Heart left ventricle (tissue), 16 donors: ENCODE data around the gene KIF3C. TPM values are rescaled to one million over a fixed set of nuclear protein-coding genes. Genes with fewer than 3 reads are reported as not detected.
"Not testable (repeated sequence)": the region's sequence is repeated elsewhere in the genome, so short reads cannot be mapped to it uniquely, and the experiment has no call there.

Experiments
- ATAC-seq, 4 donors: fragments of 200-7000 bp; cut with Tn5 transposase; one replicate each; pipeline ENCODE4 v1.9.1; 2020 to 2022; ENCODE audit warnings: moderate library complexity in 4 of 4, mild to moderate bottlenecking in 3 of 4, moderate number of reproducible peaks in 1 of 4
- DNase-seq, 5 donors: peaks; one replicate each; pipeline ENCODE4 v3.0.0-alpha.2; 2020
- H3K27ac ChIP-seq, 12 donors: fragments of 200-600 bp; sonication (generic) in 4 of 12; one replicate each; pipeline versions ENCODE4 v1.5.0 to v1.8.0; 2016 to 2022; ENCODE audit warnings: mild to moderate bottlenecking in 2 of 12
- H3K27me3 ChIP-seq, 9 donors: fragments of 200-600 bp; sonication (generic) in 2 of 9; one replicate each; pipeline versions ENCODE4 v1.5.1 to v1.8.0; 2016 to 2022; ENCODE audit warnings: mild to moderate bottlenecking in 3 of 9
- H3K36me3 ChIP-seq, 9 donors: fragments of 200-600 bp; sonication (generic) in 2 of 9; one replicate each; pipeline versions ENCODE4 v1.5.0 to v1.8.0; 2018 to 2022; ENCODE audit warnings: mild to moderate bottlenecking in 2 of 9
- H3K4me1 ChIP-seq, 12 donors: fragments of 200-600 bp; sonication (generic) in 4 of 12; one replicate each; pipeline versions ENCODE4 v1.5.0 to v1.8.0; 2016 to 2022; ENCODE audit warnings: mild to moderate bottlenecking in 3 of 12
- H3K4me3 ChIP-seq, 12 donors: fragments of 200-600 bp; sonication (generic) in 4 of 12; one replicate each; pipeline versions ENCODE4 v1.5.0 to v1.8.0; 2017 to 2022; ENCODE audit warnings: mild to moderate bottlenecking in 9 of 12, moderate library complexity in 4 of 12
- H3K9me3 ChIP-seq, 12 donors: fragments of 200-600 bp; sonication (generic) in 4 of 12; one replicate each; pipeline versions ENCODE4 v1.5.0 to v1.8.0; 2016 to 2022; ENCODE audit warnings: mild to moderate bottlenecking in 1 of 12
- POLR2A ChIP-seq, 2 donors: fragments of 450-650 bp; IDR thresholded peaks; one replicate each; pipeline ENCODE4 v1.6.1; 2017; ENCODE audit warnings: antibody characterized with exemption in 2 of 2, mild to moderate bottlenecking in 2 of 2, moderate library complexity in 2 of 2
- WGBS, 4 donors: extraction: QIAGEN DNeasy Blood & Tissue Kit in 2 of 4; methylation state at CpG; one replicate each; pipeline versions ENCODE4 v1.1.5 to v1.1.7; 2013 to 2018; 5-methylcytosine and 5-hydroxymethylcytosine counted together
- intact Hi-C, 10 donors: fragments of 100-400 bp; cut with DNase I; formaldehyde crosslinking; loops; one replicate each; pipeline versions ENCODE4 v1.11.1 to v1.14.2; 2022
- polyA plus RNA-seq, 2 donors: library from polyadenylated mRNA; stranded (reverse); fragments of 200-250 nt; gene quantifications; one replicate each; pipeline ENCODE4 v1.2.3, GENCODE V29; 2013
- total RNA-seq, 9 donors: library from RNA; depleted of rRNA in 2 of 9; stranded (reverse); fragments of >200 nt in 2 of 9; fragmentation: NEBNext Ultra II Directional in 3 of 9; extraction: Animal tissue kit (Norgen Biotek cat#: 25700) in 3 of 9; gene quantifications; one replicate each; pipeline versions ENCODE4 v1.1.0 to v1.2.4, GENCODE V29; 2016 to 2023
- TF ChIP-seq, protein P1 (sequence below), 12 donors: fragments of 200-600 bp; sonication (generic) in 4 of 12; IDR thresholded peaks; one replicate each; pipeline versions ENCODE4 v1.5.0 to v1.8.0; 2018 to 2022; ENCODE audit warnings: antibody characterized with exemption in 12 of 12, mild to moderate bottlenecking in 5 of 12
- donor health status: ischemic (EF 13 %, LVEDD 7.1; RV severe dilation, severe dysfunction).
- donor health status: healthy with polysubstance abuse.
- donor health status: DM: no; HTN: yes; CAD: no.
- donor health status: DM: no; HTN: no; CAD: no.
- donor health status: ischemic (EF 25% LVEDD 6.9; RV normal size, moderate dysfunction).
- donor health status: ischemic (EF 25% LVEDD 5.7; RV mildly dilated, moderate dysfunction).
- donor health status: healthy.
- donor health status: DM: yes; HTN: yes; CAD: no.
- donor health status: ischemic (EF 35%, LVEDD 5.7; RV mildly dilated, moderate dysfunction).
- donor health status: nonischemic (EF 11% LVEDD 7.7; RV severe dilation, severe dysfunction).
- donor health status: DM: yes; HTN: yes; CAD: no.
- donor health status: PGD.
- donor health status: ischemic (EF 29% LVEDD 5.4; RV normal size, mild dysfunction).
- donor health status: nonischemic (EF 23%, LVEDD 6.1; RV moderate dilation, normal function).

The KIF3C gene
- total and polyA plus RNA-seq, 11 donors: 0.93 to 8.9 (median 2.3) TPM

DNA sequence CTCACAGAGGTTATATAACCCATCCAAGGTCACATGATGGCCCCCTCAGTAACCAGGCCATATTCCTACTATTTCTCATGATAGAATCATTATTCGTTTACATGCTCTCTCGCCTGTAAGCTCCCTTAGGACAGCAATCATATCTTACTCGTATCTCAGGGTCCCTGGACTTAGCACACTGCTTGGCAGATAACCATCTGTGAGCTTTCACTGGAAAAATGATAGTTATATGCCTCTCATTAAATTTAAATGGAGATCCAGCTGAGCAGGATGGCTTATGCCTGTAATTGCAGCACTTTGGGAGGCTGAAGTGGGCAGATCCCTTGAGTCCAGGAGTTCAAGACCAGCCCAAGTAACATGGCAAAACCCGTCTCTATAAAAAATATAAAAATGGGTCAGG lies 21.9 kb downstream of the KIF3C start:
- Histone ChIP-seq H3K4me3 (no peak overlapping the region), H3K27ac (peak overlapping the region in 5 of 12 donors; percentile 26 to 56 (median 35)), H3K36me3 (peaks cover 0 to 10% (median 0%) of the 10 kb centered on the region in 9 donors), H3K27me3 (no peaks in the 10 kb centered on the region), H3K9me3 (no peaks in the 10 kb centered on the region), H3K4me1 (peaks cover 0 to 20% (median 10%) of the 10 kb centered on the region in 12 donors)
- intact Hi-C loops: no loop called here
- 75 to 83% (median 80%) methylated on average over 4 of the region's 4 CpGs for WGBS, 4 donors
- ATAC-seq (no peak), DNase-seq (no peak)
- TF ChIP-seq, protein P1, sequence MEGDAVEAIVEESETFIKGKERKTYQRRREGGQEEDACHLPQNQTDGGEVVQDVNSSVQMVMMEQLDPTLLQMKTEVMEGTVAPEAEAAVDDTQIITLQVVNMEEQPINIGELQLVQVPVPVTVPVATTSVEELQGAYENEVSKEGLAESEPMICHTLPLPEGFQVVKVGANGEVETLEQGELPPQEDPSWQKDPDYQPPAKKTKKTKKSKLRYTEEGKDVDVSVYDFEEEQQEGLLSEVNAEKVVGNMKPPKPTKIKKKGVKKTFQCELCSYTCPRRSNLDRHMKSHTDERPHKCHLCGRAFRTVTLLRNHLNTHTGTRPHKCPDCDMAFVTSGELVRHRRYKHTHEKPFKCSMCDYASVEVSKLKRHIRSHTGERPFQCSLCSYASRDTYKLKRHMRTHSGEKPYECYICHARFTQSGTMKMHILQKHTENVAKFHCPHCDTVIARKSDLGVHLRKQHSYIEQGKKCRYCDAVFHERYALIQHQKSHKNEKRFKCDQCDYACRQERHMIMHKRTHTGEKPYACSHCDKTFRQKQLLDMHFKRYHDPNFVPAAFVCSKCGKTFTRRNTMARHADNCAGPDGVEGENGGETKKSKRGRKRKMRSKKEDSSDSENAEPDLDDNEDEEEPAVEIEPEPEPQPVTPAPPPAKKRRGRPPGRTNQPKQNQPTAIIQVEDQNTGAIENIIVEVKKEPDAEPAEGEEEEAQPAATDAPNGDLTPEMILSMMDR (IDR thresholded peaks at IDR 0.05): no peak
- no peak for TF ChIP-seq POLR2A (IDR thresholded peaks at IDR 0.05)

DNA sequence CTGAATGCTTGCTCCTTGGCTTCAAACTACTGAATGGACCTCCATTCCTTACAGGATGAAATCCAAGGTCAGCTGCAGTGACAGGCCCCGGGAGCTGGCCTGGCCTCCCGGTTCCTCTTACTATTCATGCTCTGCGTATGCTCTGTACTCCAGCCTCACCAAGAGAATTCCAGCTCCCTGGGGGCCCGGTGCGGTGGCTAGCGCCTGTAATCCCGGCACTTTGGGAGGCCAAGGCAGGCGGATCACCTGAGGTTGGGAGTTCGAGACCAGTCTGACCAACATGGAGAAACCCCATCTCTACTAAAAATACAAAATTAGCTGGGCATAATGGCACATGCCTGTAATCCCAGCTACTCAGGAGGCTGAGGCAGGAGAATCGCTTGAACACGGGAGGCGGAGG lies 23.7 kb downstream of the KIF3C start:
- WGBS, 4 donors: 91 to 97% (median 94%) methylated on average over 11 to 12 of the region's 12 CpGs
- not testable (repeated sequence) for H3K27me3 ChIP-seq, ATAC-seq, H3K27ac ChIP-seq, H3K9me3 ChIP-seq, H3K4me3 ChIP-seq, DNase-seq
- Histone ChIP-seq H3K4me1 (peaks cover 0 to 26% (median 12%) of the 10 kb centered on the region in 12 donors), H3K36me3 (peaks cover 0 to 10% (median 0%) of the 10 kb centered on the region in 9 donors)
- intact Hi-C loops: loop anchor here in 7 of 10 donors (5.0 to 10.0 kb wide), 4 partner anchors 104 to 376 kb away; no protein-coding TSS in a partner anchor

DNA sequence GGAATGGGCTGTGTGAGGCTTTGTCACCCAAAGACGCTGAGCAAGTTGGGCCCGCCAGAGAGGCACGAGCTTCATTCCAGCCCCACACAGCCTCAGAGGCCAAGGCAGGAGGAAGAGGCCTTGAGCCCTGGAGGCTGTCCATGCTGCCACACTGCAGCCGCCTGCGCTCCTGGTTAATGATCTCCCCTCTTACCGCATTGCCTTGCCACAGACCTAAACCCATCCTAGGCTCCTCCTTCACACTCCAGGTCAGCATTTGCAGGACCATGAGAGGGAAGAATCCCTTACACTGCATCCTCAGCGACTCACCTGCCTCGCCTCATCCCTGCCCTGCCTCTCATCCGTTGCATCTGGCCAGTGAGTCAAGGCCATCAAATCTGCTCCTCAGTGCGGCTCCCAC lies 24.6 kb downstream of the KIF3C start:
- intact Hi-C loops: loop anchor here in 7 of 10 donors (5.0 to 10.0 kb wide), 4 partner anchors 103 to 377 kb away; no protein-coding TSS in a partner anchor
- TF ChIP-seq, protein P1 (IDR thresholded peaks at IDR 0.05): no peak
- TF ChIP-seq POLR2A (IDR thresholded peaks at IDR 0.05): no peak
- H3K27ac ChIP-seq: no peak overlapping the region

DNA sequence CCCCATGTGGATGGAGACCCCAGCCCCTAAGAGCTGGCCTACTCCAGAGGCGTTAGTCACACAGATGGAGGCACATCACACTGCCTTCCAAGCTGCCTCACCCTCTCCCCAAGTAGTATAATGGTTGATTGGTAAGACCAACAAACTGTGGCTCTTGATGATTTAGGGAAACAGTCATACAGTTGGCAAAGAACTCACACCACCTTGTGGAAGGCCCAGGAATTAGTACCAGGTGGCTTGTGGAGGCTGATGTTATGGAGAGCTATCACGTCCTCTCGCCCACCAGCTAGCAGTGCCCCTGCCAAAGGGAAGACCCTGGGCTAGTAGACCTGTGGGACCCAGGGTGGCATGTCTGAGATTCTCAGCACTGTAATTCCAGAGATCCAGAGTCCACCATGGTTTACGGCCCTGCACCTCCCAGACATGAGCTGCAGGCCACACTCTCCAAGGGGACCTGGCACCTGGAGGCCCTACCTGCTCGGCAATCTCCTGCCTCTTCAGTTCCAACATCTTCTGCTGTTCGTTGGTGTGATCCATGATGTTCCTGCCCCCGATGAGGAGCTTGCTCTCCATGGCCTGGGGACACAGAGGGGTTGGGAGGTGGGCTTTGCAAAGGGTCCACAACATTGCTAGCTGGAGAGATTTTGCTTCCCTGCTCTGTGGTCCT lies 26.3 kb downstream of the KIF3C start:
- H3K27ac ChIP-seq: no peak overlapping the region
- no peak for TF ChIP-seq POLR2A (IDR thresholded peaks at IDR 0.05)
- TF ChIP-seq, protein P1 (IDR thresholded peaks at IDR 0.05): peak in 3 of 12 donors; percentile 5 to 26 (median 13)
- H3K4me3 ChIP-seq: no peak overlapping the region
- ATAC-seq (no peak), DNase-seq (no peak)
- intact Hi-C loops: loop anchor here in 7 of 10 donors (5.0 to 10.0 kb wide), 4 partner anchors 101 to 379 kb away; no protein-coding TSS in a partner anchor
- H3K4me1 ChIP-seq: peaks cover 0 to 18% (median 7%) of the 10 kb centered on the region in 12 donors
- WGBS, 4 donors: 90 to 99% (median 94%) methylated on average over 7 of the region's 7 CpGs
- no peaks in the 10 kb centered on the region for H3K27me3 ChIP-seq
- no peaks in the 10 kb centered on the region for H3K9me3 ChIP-seq
- H3K36me3 ChIP-seq: peaks cover 0 to 10% (median 0%) of the 10 kb centered on the region in 9 donors

More for the DNA sequence above, 24.6 kb downstream of the KIF3C start:
- ATAC-seq (peak in 1 of 4 donors; percentile 18), DNase-seq (no peak)
- H3K4me3 ChIP-seq: no peak overlapping the region
- peaks cover 0 to 10% (median 0%) of the 10 kb centered on the region in 9 donors for H3K36me3 ChIP-seq
- WGBS, 4 donors: 93 to 95% (median 95%) methylated on average over 10 of the region's 10 CpGs
- H3K4me1 ChIP-seq: peaks cover 0 to 26% (median 12%) of the 10 kb centered on the region in 12 donors
- no peaks in the 10 kb centered on the region for H3K27me3 ChIP-seq
- no peaks in the 10 kb centered on the region for H3K9me3 ChIP-seq
